ENCODE data around the gene GRIK1.

The GRIK1 gene

GRCh38 chr21:29827647-29828046, 112.1 kb downstream of the GRIK1 start:
- DNase-seq (ENCODE audit: low spot score), result no peak

- DNase-seq (ENCODE audit: low spot score), result no peak
These were observed 112.6 kb downstream of the GRIK1 start for GRCh38 chr21:29827236-29827635.

GRCh38 chr21:29826386-29826785, 113.4 kb downstream of the GRIK1 start:
- no peak for DNase-seq (ENCODE audit: low spot score)

- DNase-seq (ENCODE audit: low spot score), result no peak
These were observed 113.9 kb downstream of the GRIK1 start for GRCh38 chr21:29825936-29826335.

- DNase-seq (ENCODE audit: low spot score), result no peak
These were observed 114.5 kb downstream of the GRIK1 start for GRCh38 chr21:29825345-29825744.

GRCh38 chr21:29822064-29822463, 117.7 kb downstream of the GRIK1 start:
- DNase-seq (ENCODE audit: low spot score), result no peak

- no peak for DNase-seq (ENCODE audit: low spot score)
These were observed 118.6 kb downstream of the GRIK1 start for GRCh38 chr21:29821230-29821629.

GRCh38 chr21:29819675-29820326, 120.0 kb downstream of the GRIK1 start:
- DNase-seq (ENCODE audit: low spot score), result no peak

GRCh38 chr21:29818383-29818921, 121.3 kb downstream of the GRIK1 start:
- DNase-seq (ENCODE audit: low spot score), result no peak

GRCh38 chr21:29817450-29817849, 122.3 kb downstream of the GRIK1 start:
- DNase-seq (ENCODE audit: low spot score), result no peak

- no peak for DNase-seq (ENCODE audit: low spot score)
These were observed 126.8 kb downstream of the GRIK1 start for GRCh38 chr21:29812947-29813346.

GRCh38 chr21:29810871-29811270, 128.9 kb downstream of the GRIK1 start:
- no peak for DNase-seq (ENCODE audit: low spot score)

GRCh38 chr21:29808153-29808552, 131.6 kb downstream of the GRIK1 start:
- DNase-seq (ENCODE audit: low spot score), result no peak

- no peak for DNase-seq (ENCODE audit: low spot score)
These were observed 134.7 kb downstream of the GRIK1 start for GRCh38 chr21:29805105-29805504.

GRCh38 chr21:29803191-29803590, 136.6 kb downstream of the GRIK1 start:
- DNase-seq (ENCODE audit: low spot score), result no peak

- DNase-seq (ENCODE audit: low spot score), result no peak
These were observed 138.7 kb downstream of the GRIK1 start for GRCh38 chr21:29801122-29801521.

- no peak for DNase-seq (ENCODE audit: low spot score)
These were observed 139.7 kb downstream of the GRIK1 start for GRCh38 chr21:29800056-29800455.

- DNase-seq (ENCODE audit: low spot score), result no peak
These were observed 141.0 kb downstream of the GRIK1 start for GRCh38 chr21:29798840-29799239.

- no peak for DNase-seq (ENCODE audit: low spot score)
These were observed 142.6 kb downstream of the GRIK1 start for GRCh38 chr21:29797155-29797554.

GRCh38 chr21:29793712-29794111, 146.1 kb downstream of the GRIK1 start:
- DNase-seq (ENCODE audit: low spot score), result no peak

- DNase-seq (ENCODE audit: low spot score), result no peak
These were observed 150.4 kb downstream of the GRIK1 start for GRCh38 chr21:29789393-29789792.

GRCh38 chr21:29788752-29789151, 151.0 kb downstream of the GRIK1 start:
- no peak for DNase-seq (ENCODE audit: low spot score)

- no peak for DNase-seq (ENCODE audit: low spot score)
These were observed 152.4 kb downstream of the GRIK1 start for GRCh38 chr21:29787361-29787909.
